Gastroesophageal sphincter (tissue), 4 donors: ENCODE data around the gene RAD51B. TPM values are rescaled to one million over a fixed set of nuclear protein-coding genes. Genes with fewer than 3 reads are reported as not detected.

ENCODE experiments used
- ATAC-seq: fragments of 150-250 bp; one replicate; pipeline ENCODE4 v1.9.1; 2016; ENCODE audit warnings: mild to moderate bottlenecking, moderate library complexity
- H3K27ac ChIP-seq, 4 donors: fragments of 200-600 bp; sonication (generic) in 3 of 4; 1 replicate in 3 of 4; 2 replicates in 1 of 4; pipeline ENCODE4 v1.5.1; 2016 to 2019
- H3K27me3 ChIP-seq: fragments of 200-600 bp; sonication (generic); one replicate; pipeline ENCODE4 v1.5.1; 2019
- H3K36me3 ChIP-seq, 2 donors: fragments of 200-600 bp; sonication (generic); one replicate each; pipeline ENCODE4 v1.5.1; 2019; ENCODE audit warnings: control low read depth in 1 of 2
- H3K4me1 ChIP-seq, 3 donors: fragments of 200-600 bp; sonication (generic); 1 replicate in 2 of 3; 2 replicates in 1 of 3; pipeline ENCODE4 v1.5.1; 2016 to 2019; ENCODE audit warnings: control low read depth in 2 of 3
- H3K4me3 ChIP-seq, 2 donors: fragments of 200-600 bp; sonication (generic); one replicate each; pipeline ENCODE4 v1.5.1; 2019; ENCODE audit warnings: mild to moderate bottlenecking in 1 of 2, moderate library complexity in 1 of 2
- H3K9me3 ChIP-seq, 3 donors: fragments of 200-600 bp; sonication (generic); one replicate each; pipeline ENCODE4 v1.5.1; 2017 to 2019; ENCODE audit warnings: control low read depth in 2 of 3
- CTCF ChIP-seq, 4 experiments: fragments of 200-600 bp in 2 of 4; fragments of 450-650 bp in 2 of 4; sonication (generic) in 1 of 4; IDR thresholded peaks; one replicate each; pipeline ENCODE4 v1.5.1; 2017 to 2019; ENCODE audit warnings: antibody characterized with exemption in 4 of 4, mild to moderate bottlenecking in 2 of 4, moderate library complexity in 2 of 4
- EP300 ChIP-seq: sonication (generic); formaldehyde crosslinking; IDR thresholded peaks from one replicate; pipeline ENCODE4 v1.6.1; 2017; ENCODE audit warnings: antibody characterized with exemption, mild to moderate bottlenecking
- POLR2A ChIP-seq, 2 donors: fragments of 450-650 bp; IDR thresholded peaks; one replicate each; pipeline ENCODE4 v1.6.1; 2017; ENCODE audit warnings: antibody characterized with exemption in 2 of 2, mild to moderate bottlenecking in 2 of 2, moderate library complexity in 1 of 2
- POLR2AphosphoS5 ChIP-seq: sonication (generic); formaldehyde crosslinking; IDR thresholded peaks from one replicate; pipeline ENCODE4 v1.6.1; 2017; ENCODE audit warnings: antibody characterized with exemption
- WGBS, 2 donors: methylation state at CpG; one replicate each; pipeline ENCODE4 v1.1.5; 2018; ENCODE audit warnings: low coverage in 1 of 2; 5-methylcytosine and 5-hydroxymethylcytosine counted together
- total RNA-seq, 4 donors: library from RNA; depleted of rRNA; stranded (reverse); fragments of >200 nt; gene quantifications; one replicate each; pipeline ENCODE4 v1.1.0, GENCODE V29; 2016

RAD51B gene
- total RNA-seq, 4 donors from 2014 or later, result 5.1 to 7.0 (median 6.0) TPM

- Histone ChIP-seq H3K4me1 (peaks cover 0 to 80% (median 13%) of the 10 kb centered on the region in 3 donors), H3K4me3 (no peak overlapping the region), H3K9me3 (no peaks in the 10 kb centered on the region), H3K27ac (peak overlapping the region; percentile 90 to 98 (median 92)), H3K27me3 (no peaks in the 10 kb centered on the region), H3K36me3 (no peaks in the 10 kb centered on the region)
- 25 to 35% methylated on average over 5 to 14 of the region's 22 CpGs for WGBS, 2 donors
- TF ChIP-seq CTCF (IDR thresholded peaks at IDR 0.05) (no peak), POLR2AphosphoS5 (peak; percentile 69), EP300 (no peak)
- ATAC-seq, result peak; percentile 66
These were observed 832.3 kb downstream of the RAD51B start for GRCh38 chr14:68651652-68652432.

DNA sequence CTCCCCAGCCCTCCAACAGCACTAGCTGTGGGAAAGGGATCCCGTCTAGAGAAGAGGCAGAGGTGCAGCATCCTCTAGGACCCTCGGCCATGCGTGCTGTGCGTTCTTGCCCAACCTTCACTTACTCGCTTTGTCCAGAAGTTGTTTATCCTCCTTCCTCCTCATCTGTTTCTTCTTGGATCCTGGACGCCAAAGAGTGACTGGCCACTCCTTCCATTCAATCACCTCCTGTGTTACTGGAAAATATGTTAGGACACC, 832.8 kb downstream of the RAD51B start:
- Histone ChIP-seq H3K4me1 (peaks cover 0 to 86% (median 13%) of the 10 kb centered on the region in 3 donors), H3K9me3 (no peaks in the 10 kb centered on the region), H3K27ac (peak overlapping the region; percentile 90 to 98 (median 92)), H3K27me3 (no peaks in the 10 kb centered on the region), H3K4me3 (no peak overlapping the region), H3K36me3 (no peaks in the 10 kb centered on the region)
- 39 to 82% methylated on average over 6 of the region's 6 CpGs for WGBS, 2 donors
- TF ChIP-seq POLR2AphosphoS5 (peak; percentile 8), POLR2A (IDR thresholded peaks at IDR 0.05) (no peak), CTCF (IDR thresholded peaks at IDR 0.05) (no peak), EP300 (no peak)
- ATAC-seq, result no peak

DNA sequence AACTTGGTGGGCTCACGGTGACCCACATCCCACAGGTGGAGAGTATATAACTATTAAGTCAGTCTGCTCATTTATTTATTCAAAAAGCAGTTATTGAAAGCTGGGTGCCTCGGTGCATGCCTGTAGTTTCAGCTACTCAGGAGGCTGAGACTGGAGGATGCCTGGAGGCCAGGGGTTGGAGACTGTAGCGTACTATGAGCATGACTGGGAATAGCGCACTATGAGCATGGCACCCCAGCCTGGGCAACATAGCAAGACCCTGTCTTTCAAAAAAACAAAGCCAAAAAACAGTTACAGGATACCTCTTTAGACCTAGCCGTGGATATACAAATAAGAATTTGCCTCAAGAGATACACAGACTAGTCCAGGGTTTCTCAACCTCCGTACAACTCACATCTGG, 833.5 kb downstream of the RAD51B start:
- Histone ChIP-seq H3K9me3 (no peaks in the 10 kb centered on the region), H3K27ac (peak overlapping the region; percentile 90 to 98 (median 92)), H3K4me1 (peaks cover 0 to 92% (median 13%) of the 10 kb centered on the region in 3 donors), H3K27me3 (no peaks in the 10 kb centered on the region), H3K36me3 (no peaks in the 10 kb centered on the region), H3K4me3 (no peak overlapping the region)
- WGBS, 2 donors, result 94 to 97% methylated on average over 5 to 6 of the region's 6 CpGs
- no peak for TF ChIP-seq CTCF (IDR thresholded peaks at IDR 0.05)
- TF ChIP-seq POLR2A (IDR thresholded peaks at IDR 0.05), result no peak
- no peak for TF ChIP-seq EP300
- no peak for TF ChIP-seq POLR2AphosphoS5
- ATAC-seq, result no peak

DNA sequence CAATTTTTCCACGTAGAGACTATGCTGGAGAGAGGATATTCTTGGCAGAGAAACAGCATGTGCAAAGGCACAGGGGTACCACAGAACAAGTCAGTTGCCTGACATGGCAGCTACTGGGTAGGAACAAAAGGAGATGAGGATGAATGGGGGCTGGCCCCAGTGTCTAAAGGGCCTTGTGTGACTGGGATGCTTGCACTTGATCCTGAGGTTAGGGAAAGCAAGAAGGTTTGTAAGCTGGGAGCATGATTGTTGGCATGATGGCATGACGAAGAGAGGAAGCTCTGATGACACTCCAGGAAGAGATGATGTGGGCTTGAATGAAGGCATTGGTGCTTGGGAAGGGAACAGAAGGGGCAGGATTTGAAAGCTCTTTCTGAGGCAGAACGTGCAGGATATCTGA, 834.2 kb downstream of the RAD51B start:
- no peak for ATAC-seq
- TF ChIP-seq EP300 (no peak), POLR2A (IDR thresholded peaks at IDR 0.05) (no peak), POLR2AphosphoS5 (no peak), CTCF (IDR thresholded peaks at IDR 0.05) (no peak)
- H3K9me3 ChIP-seq, result no peaks in the 10 kb centered on the region
- no peaks in the 10 kb centered on the region for H3K36me3 ChIP-seq
- H3K4me1 ChIP-seq, result peaks cover 0 to 92% (median 17%) of the 10 kb centered on the region in 3 donors
- H3K4me3 ChIP-seq, result no peak overlapping the region
- H3K27me3 ChIP-seq, result no peaks in the 10 kb centered on the region
- 73 to 82% methylated on average over 3 of the region's 3 CpGs for WGBS, 2 donors
- H3K27ac ChIP-seq, result peak overlapping the region in 3 of 4 donors; percentile 90 to 94 (median 91)

- no peaks in the 10 kb centered on the region for H3K27me3 ChIP-seq
- H3K27ac ChIP-seq, result peak overlapping the region; percentile 4 to 94 (median 90)
- H3K4me3 ChIP-seq, result no peak overlapping the region
- peaks cover 2 to 93% (median 24%) of the 10 kb centered on the region in 3 donors for H3K4me1 ChIP-seq
- no peaks in the 10 kb centered on the region for H3K9me3 ChIP-seq
- no peak for ATAC-seq
- 80% methylated on average over 1 of the region's 9 CpGs; no CpG with 5 or more reads in 1 of the 2 donors for WGBS, 2 donors
- no peaks in the 10 kb centered on the region for H3K36me3 ChIP-seq
- TF ChIP-seq POLR2A (IDR thresholded peaks at IDR 0.05) (no peak), CTCF (IDR thresholded peaks at IDR 0.05) (no peak), EP300 (no peak), POLR2AphosphoS5 (no peak)
These were observed 834.9 kb downstream of the RAD51B start for GRCh38 chr14:68654471-68654941.
